ENCODE data around the gene SNRPE.

DNA sequence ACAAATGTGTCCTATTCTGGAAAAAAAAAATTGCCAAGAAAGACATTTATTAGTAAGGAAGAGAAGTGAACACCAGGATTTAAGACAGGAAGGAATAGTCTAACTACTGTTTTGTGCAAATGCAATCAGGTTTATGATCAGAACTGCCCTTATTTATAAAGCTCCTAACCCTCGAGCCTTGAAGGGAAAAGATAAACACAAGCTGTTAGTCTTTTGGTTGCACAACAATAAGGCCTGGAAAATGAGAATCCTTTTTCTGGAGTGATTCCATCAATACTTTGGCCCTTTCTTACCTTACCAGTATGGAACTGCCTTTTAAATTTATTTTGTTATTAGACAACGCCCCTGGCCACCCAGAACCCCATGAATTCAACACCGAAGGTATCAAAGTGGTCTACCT is 52.9 kb downstream of the SNRPE start:
- TF ChIP-seq NFIC (IDR thresholded peaks at IDR 0.05) (no peak), ETV6 (IDR thresholded peaks at IDR 0.05; ENCODE audit: borderline replicate concordance in 1 of 2, low read depth in 2 of 2, low read length in 1 of 2) (no peak), ETV6 (CRISPR knock-in tag; IDR thresholded peaks at IDR 0.05; ENCODE audit: borderline replicate concordance) (no peak), ZNF143 (CRISPR knock-in tag; IDR thresholded peaks at IDR 0.05) (no peak), BCOR (IDR thresholded peaks at IDR 0.05) (no peak), ZEB2 (IDR thresholded peaks at IDR 0.05) (no peak), CEBPB (tag; IDR thresholded peaks at IDR 0.05) (0 out of 2 replicates have a peak, but pooled peaks have one; percentile 15), FOXA3 (CRISPR knock-in tag; conservative IDR thresholded peaks at IDR 0.05 in 1 of 2, IDR thresholded peaks at IDR 0.05 in 1 of 2) (no peak), CREB1 (IDR thresholded peaks at IDR 0.05) (no peak), CREB1 (CRISPR knock-in tag; IDR thresholded peaks at IDR 0.05) (no peak), ESRRA (IDR thresholded peaks at IDR 0.05; ENCODE audit: borderline replicate concordance, low read depth) (no peak), MEIS2 (IDR thresholded peaks at IDR 0.05; ENCODE audit: partially characterized antibody) (no peak), RNF2 (IDR thresholded peaks at IDR 0.05) (no peak), MAFK (IDR thresholded peaks at IDR 0.05; ENCODE audit: low read length) (no peak)
- TF ChIP-seq, protein P1, sequence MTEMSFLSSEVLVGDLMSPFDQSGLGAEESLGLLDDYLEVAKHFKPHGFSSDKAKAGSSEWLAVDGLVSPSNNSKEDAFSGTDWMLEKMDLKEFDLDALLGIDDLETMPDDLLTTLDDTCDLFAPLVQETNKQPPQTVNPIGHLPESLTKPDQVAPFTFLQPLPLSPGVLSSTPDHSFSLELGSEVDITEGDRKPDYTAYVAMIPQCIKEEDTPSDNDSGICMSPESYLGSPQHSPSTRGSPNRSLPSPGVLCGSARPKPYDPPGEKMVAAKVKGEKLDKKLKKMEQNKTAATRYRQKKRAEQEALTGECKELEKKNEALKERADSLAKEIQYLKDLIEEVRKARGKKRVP (CRISPR knock-in tag; IDR thresholded peaks at IDR 0.05) = no peak
- TF ChIP-seq, protein P2, sequence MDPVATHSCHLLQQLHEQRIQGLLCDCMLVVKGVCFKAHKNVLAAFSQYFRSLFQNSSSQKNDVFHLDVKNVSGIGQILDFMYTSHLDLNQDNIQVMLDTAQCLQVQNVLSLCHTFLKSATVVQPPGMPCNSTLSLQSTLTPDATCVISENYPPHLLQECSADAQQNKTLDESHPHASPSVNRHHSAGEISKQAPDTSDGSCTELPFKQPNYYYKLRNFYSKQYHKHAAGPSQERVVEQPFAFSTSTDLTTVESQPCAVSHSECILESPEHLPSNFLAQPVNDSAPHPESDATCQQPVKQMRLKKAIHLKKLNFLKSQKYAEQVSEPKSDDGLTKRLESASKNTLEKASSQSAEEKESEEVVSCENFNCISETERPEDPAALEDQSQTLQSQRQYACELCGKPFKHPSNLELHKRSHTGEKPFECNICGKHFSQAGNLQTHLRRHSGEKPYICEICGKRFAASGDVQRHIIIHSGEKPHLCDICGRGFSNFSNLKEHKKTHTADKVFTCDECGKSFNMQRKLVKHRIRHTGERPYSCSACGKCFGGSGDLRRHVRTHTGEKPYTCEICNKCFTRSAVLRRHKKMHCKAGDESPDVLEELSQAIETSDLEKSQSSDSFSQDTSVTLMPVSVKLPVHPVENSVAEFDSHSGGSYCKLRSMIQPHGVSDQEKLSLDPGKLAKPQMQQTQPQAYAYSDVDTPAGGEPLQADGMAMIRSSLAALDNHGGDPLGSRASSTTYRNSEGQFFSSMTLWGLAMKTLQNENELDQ (CRISPR knock-in tag; IDR thresholded peaks at IDR 0.05; ENCODE audit: borderline replicate concordance) = no peak

Measured in K562 (cell line).